Measurements from ENCODE around the gene MUSK.
"Not testable (repeated sequence)": the region's sequence is repeated elsewhere in the genome, so short reads cannot be mapped to it uniquely, and the experiment has no call there.

The MUSK gene

GRCh38 chr9:110753731-110754231 lies 85.2 kb downstream of the MUSK start:
- no peak for DNase-seq
- intact Hi-C loops (cut with DNase I): no loop called here

DNA sequence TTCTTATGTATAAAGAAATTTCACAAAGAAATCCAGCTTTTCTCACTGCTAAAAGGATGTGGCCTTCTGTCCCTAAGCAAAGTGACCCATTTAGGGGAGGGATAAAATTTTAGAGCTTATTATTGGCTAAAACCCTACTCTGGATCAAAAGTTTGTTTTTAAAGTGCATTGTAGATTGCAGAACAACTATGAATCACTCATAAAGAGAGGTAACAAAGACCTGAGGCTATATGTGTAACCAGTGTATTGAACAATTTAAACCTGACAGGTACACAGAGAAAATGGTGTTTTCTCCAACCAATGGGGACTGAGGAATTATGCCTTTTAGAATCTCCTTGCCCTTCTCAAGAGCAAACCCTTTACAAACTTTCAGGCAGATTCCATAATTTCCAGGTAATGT lies 86.6 kb downstream of the MUSK start:
- intact Hi-C loops (cut with DNase I): no loop called here
- DNase-seq: no peak

DNA sequence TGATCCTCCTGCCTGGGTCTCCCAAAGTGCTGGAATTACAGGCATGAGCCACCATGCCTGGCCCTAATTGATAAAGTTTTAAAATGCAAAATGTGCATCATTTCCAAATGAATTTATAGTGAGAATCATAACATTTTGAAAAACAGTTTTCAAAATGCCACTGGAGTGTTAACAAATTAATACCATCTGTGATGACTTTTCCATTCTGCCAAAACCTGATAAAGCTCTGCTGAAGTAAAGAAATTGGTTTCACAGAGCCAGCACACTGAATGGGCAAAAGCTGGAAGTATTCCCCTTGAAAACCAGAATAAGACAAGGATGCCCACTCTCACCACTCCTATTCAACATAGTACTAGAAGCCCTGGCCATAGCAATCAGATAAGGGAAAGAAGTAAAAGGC lies 89.6 kb downstream of the MUSK start:
- no peak for DNase-seq
- intact Hi-C loops (cut with DNase I): no loop called here

- intact Hi-C loops (cut with DNase I): loop anchor here (10.0 kb wide), 1 partner anchor 532 kb away; no protein-coding TSS in a partner anchor
- DNase-seq: no peak
Measured at GRCh38 chr9:110762783-110763182, 94.2 kb downstream of the MUSK start.

DNA sequence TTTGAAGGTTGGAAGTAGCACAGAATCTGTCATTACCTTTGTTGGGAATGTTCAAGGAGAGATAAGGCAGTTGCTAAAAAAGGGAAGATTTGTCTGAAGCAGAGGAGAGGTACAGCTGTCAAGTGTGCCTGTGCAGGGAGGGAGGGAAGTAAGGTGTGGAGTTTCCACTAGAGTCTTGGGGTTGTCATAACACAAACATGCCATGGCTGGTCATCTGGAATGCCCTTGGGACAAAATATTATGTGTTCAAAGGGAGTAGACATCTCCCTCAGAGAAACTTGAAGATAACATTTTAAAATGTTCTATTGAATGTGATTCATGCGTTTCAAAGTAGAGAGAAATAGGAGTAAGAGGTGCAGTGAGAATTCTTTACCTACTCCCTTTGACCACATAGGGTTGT lies 95.0 kb downstream of the MUSK start:
- intact Hi-C loops (cut with DNase I): loop anchor here (10.0 kb wide), 1 partner anchor 531 kb away; no protein-coding TSS in a partner anchor
- DNase-seq: no peak

GRCh38 chr9:110764006-110764405 lies 95.4 kb downstream of the MUSK start:
- intact Hi-C loops (cut with DNase I): loop anchor here (10.0 kb wide), 1 partner anchor 531 kb away; no protein-coding TSS in a partner anchor
- DNase-seq: no peak

GRCh38 chr9:110765926-110766325 lies 97.3 kb downstream of the MUSK start:
- no peak for DNase-seq
- intact Hi-C loops (cut with DNase I): loop anchor here (10.0 kb wide), 1 partner anchor 529 kb away; no protein-coding TSS in a partner anchor

DNA sequence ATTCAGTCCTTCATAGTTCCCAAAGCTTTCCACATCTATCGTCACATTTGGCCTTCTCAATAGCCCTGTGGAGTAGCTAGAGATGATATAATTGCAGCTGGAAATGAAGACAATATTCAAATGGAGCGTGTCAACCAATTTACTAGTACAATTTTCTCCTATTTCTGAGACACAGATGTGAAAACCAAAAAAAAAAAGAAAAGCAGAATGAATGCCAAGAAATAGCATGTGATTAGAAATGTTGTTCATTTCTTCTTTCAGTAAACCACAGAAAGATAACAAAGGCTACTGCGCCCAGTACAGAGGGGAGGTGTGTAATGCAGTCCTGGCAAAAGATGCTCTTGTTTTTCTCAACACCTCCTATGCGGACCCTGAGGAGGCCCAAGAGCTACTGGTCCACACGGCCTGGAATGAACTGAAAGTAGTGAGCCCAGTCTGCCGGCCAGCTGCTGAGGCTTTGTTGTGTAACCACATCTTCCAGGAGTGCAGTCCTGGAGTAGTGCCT lies 99.0 kb downstream of the MUSK start:
- intact Hi-C loops (cut with DNase I): loop anchor here (10.0 kb wide), 1 partner anchor 527 kb away; no protein-coding TSS in a partner anchor
- peak in 5 of 10 donors; percentile 8 to 85 (median 36) for DNase-seq

DNA sequence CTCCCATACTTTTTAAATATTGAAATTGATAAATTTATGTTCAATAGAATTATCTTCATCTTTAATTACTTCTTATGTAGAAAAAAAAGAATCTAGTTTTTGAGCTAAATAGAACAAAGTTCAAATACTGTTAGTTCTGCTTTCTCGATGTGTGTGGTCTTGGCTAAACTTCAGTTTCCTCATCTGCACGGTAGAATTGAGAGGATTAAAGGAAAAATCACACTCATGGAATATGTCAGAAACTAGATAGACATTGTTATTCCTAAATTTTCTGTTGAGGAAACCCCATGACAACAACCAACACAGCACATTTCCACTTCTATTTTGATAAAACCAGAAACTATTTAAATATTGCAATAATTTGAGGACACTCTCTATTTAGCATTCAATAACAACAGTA lies 100.3 kb downstream of the MUSK start:
- DNase-seq: no peak
- intact Hi-C loops (cut with DNase I): loop anchor here (10.0 kb wide), 1 partner anchor 526 kb away; no protein-coding TSS in a partner anchor

DNA sequence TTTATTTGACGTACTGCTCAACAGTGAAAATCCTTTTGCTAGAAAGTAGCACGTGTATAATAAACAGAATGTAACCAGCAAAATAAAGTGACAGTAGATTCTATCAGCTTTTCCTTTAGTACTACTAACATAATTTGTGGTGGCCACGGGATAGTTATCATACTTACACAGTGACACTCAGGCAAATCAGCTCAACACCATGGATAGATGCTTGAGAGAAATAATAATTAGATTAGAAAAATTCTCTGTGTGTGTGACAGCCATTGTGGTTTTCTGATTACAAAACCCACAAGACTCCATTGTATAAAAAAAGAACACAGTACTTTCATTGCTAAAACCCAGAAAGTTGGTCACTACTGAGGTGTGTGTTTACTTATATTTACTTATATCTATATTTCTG lies 101.1 kb downstream of the MUSK start:
- no peak for DNase-seq
- intact Hi-C loops (cut with DNase I): loop anchor here (10.0 kb wide), 1 partner anchor 525 kb away; no protein-coding TSS in a partner anchor

GRCh38 chr9:110775724-110776123 lies 107.1 kb downstream of the MUSK start:
- peak in 3 of 10 donors; percentile 21 to 83 (median 68) for DNase-seq
- intact Hi-C loops (cut with DNase I): no loop called here

DNA sequence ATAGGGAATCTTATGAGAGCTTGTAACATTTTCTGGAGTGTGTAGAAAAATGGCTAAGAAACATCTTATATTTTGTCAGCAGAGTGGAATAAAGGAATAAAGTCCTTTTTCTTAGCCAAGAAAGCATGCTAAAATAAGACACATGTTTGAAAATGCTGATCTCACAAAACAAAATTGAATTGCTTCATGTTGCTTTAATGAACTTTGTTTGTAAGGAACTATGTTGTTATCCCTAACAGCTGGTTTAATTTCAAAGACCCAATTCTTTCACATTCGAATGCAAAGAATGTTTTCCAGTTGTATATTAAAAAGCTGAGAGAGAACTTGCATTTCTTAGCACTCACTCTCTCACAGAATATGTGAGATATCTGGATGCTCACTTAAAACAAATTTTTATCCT lies 107.6 kb downstream of the MUSK start:
- no peak for DNase-seq
- intact Hi-C loops (cut with DNase I): no loop called here

- no peak for DNase-seq
- intact Hi-C loops (cut with DNase I): no loop called here
Measured at GRCh38 chr9:110777196-110777875, 108.7 kb downstream of the MUSK start.

DNA sequence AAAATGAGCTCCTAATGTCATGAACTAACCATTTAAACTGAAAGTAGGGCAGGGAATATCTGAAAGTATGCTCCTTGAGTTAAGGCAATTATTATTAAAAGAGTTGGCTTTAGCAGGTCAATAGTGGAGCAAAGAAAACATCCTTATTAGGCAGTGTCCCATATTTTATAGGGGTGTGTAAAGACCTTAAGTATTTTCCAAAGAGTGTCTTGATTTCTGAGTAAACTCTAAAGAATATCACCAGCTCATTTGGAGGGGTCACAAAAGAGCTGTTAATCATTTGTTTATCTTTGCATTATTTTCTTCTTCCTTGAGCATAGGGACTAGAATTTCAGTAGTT lies 109.3 kb downstream of the MUSK start:
- intact Hi-C loops (cut with DNase I): no loop called here
- DNase-seq: no peak

GRCh38 chr9:110782701-110783100 lies 114.1 kb downstream of the MUSK start:
- DNase-seq: no peak
- intact Hi-C loops (cut with DNase I): no loop called here

DNA sequence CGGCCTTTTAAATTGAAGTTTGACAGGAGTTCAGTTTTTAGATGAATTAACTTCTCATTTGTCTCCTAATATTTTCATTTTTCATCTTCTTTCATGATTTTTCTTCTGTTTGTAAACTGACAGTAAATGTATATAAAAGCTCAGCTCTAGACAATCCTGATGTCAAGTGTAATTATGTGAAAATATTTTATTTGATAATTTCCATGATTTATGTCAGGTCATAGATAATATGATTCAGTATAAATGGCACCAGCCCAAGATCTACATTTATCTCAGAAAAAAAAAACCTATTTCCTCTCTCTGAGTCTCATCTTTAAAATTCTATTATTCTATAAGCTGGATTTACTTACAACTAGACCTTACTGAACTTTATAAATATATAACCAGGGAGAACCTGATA lies 115.7 kb downstream of the MUSK start:
- intact Hi-C loops (cut with DNase I): no loop called here
- no peak for DNase-seq

- intact Hi-C loops (cut with DNase I): no loop called here
- no peak for DNase-seq
Measured at GRCh38 chr9:110785166-110785565, 116.6 kb downstream of the MUSK start.

DNA sequence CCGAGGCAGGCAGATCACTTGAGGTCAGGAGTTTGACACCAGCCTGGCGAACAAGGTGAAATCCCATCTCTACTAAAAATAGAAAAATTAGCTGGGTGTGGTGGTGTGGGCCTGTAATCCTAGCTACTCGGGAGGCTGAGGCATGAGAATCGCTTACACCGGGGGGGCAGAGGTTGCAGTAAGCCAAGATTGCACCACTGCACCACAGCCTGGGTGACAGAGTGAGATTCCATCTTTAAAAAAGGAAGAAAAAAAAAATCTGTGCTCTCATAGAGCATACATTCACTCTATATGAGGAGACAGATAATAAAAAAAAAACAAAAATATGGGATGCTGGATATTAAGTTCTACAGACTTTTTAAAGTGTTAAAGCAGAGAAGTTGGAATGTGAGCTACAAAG lies 119.8 kb downstream of the MUSK start:
- DNase-seq; intact Hi-C loops (cut with DNase I): not testable (repeated sequence)

GRCh38 chr9:110788871-110789270 lies 120.3 kb downstream of the MUSK start:
- DNase-seq: no peak
- intact Hi-C loops (cut with DNase I): no loop called here

- DNase-seq: no peak
- intact Hi-C loops (cut with DNase I): no loop called here
Measured at GRCh38 chr9:110797611-110798010, 129.0 kb downstream of the MUSK start.

DNA sequence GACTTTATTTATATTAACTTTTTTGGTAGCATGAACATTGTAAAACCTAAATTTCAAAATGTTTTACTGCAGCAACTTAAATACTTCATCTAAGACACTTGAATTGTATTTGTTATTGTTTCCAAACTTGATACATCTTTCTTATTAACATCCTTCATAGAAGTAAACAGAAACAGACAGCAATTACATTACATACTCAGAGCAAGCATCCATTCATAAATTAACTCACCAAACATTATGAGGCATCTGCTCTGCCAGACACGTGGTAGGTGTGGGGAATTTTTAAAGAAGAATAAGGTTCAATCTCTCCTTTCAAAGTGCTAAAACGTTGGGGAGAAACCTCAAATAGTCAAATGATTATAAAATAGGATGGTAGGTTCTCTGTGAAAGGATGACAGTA lies 130.8 kb downstream of the MUSK start:
- intact Hi-C loops (cut with DNase I): no loop called here
- DNase-seq: no peak

DNA sequence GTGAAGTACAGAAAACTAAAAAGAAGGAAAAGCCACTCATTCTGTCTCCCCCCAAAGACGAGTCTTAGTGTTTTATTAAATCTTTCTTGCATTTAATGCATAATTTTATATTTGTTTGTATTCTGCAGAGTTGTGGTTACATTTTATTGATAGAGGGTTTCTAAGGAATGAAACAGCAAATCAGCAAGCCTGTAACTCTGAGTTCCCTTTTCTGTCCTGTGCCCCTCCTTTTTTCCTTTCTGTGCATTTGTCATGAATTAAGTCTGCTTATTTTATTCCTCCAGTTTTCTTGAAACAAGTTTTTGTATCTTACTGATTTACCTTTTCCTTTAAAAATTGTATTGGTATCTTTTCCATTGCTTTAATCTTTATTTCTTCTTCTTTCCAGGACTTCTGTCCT lies 132.8 kb downstream of the MUSK start:
- intact Hi-C loops (cut with DNase I): no loop called here

More for the DNA sequence above, 132.8 kb downstream of the MUSK start:
- DNase-seq: no peak

Data from posterior cingulate gyrus (tissue), 11 donors.